ENCODE results near the gene NRP2. TPM values are rescaled to one million over a fixed set of nuclear protein-coding genes. Genes with fewer than 3 reads are reported as not detected.

NRP2 gene
- total and polyA plus RNA-seq, 2 donors, result 6.4 to 11.7 TPM

DNA sequence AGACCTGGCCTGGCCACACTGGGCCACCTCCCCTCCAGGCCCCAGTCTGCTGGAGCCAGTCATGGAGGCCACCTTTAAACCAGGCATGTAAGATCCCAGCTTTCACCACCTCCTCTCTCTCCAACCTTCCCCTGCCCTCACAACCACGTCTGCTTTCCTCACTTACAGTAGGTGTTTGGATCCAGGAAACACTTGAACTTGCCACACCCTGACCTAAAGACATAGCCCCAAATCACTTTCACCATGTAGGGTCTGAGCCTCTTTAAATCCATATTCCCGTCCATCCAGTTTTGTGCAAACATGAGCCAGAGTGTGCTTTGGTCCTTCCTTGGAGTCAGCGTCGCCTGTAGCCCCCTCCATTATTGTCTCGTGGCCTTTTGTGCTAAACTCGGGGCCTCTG lies 66.8 kb downstream of the NRP2 start:
- Histone ChIP-seq H3K9me3 (ENCODE audit: control insufficient read depth in 2 of 2, insufficient read depth in 1 of 2, low read length in 1 of 2) (no peaks in the 10 kb centered on the region), H3K4me1 (ENCODE audit: control insufficient read depth in 2 of 2, insufficient read depth in 2 of 2, low read length in 2 of 2) (no peaks in the 10 kb centered on the region), H3K36me3 (ENCODE audit: control insufficient read depth in 2 of 2, insufficient read depth in 2 of 2, low read length in 1 of 2) (no peaks in the 10 kb centered on the region), H3K4me3 (ENCODE audit: low read length in 2 of 2) (no peak overlapping the region), H3K27ac (ENCODE audit: low read depth in 1 of 2, low read length in 1 of 2) (no peak overlapping the region), H3K27me3 (ENCODE audit: control insufficient read depth in 2 of 2, insufficient read depth in 1 of 2, low read length in 1 of 2) (no peaks in the 10 kb centered on the region)
- 92% methylated on average over 6 of the region's 6 CpGs for WGBS
- no peak for DNase-seq (ENCODE audit: low read depth in 6 of 9, low spot score in 9 of 9)

- Histone ChIP-seq H3K27me3 (ENCODE audit: control insufficient read depth in 2 of 2, insufficient read depth in 1 of 2, low read length in 1 of 2) (no peaks in the 10 kb centered on the region), H3K27ac (ENCODE audit: low read depth in 1 of 2, low read length in 1 of 2) (no peak overlapping the region), H3K9me3 (ENCODE audit: control insufficient read depth in 2 of 2, insufficient read depth in 1 of 2, low read length in 1 of 2) (no peaks in the 10 kb centered on the region), H3K36me3 (ENCODE audit: control insufficient read depth in 2 of 2, insufficient read depth in 2 of 2, low read length in 1 of 2) (no peaks in the 10 kb centered on the region), H3K4me3 (ENCODE audit: low read length in 2 of 2) (no peak overlapping the region), H3K4me1 (ENCODE audit: control insufficient read depth in 2 of 2, insufficient read depth in 2 of 2, low read length in 2 of 2) (no peaks in the 10 kb centered on the region)
- 90% methylated on average over 3 of the region's 3 CpGs for WGBS
- DNase-seq (ENCODE audit: low read depth in 6 of 9, low spot score in 9 of 9), result no peak
Measured at GRCh38 chr2:205750797-205751196, 68.5 kb downstream of the NRP2 start.

DNA sequence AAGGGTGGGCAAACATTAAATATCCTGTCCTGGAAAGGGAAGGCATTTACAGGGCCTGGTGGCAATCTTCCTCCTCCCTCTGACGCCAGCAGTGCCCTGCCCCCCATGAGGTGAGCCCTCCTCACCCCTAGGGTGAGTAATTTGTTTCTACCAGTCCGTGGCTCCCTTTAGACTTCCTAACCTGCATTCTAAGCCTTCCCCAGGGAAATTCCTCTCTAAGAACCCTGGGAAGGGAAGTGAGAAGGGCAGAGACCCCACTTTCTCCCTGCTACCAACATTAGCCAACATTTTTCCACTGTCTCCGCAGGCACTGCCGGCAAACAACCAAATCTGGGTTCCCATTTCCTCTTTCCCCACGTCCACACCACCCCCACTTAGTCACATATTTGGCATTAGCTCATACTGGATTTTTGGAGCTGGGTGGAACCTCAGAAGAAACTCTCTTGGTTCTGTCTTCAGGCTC lies 69.3 kb downstream of the NRP2 start:
- Histone ChIP-seq H3K27ac (ENCODE audit: low read depth in 1 of 2, low read length in 1 of 2) (no peak overlapping the region), H3K9me3 (ENCODE audit: control insufficient read depth in 2 of 2, insufficient read depth in 1 of 2, low read length in 1 of 2) (no peaks in the 10 kb centered on the region), H3K36me3 (ENCODE audit: control insufficient read depth in 2 of 2, insufficient read depth in 2 of 2, low read length in 1 of 2) (no peaks in the 10 kb centered on the region), H3K27me3 (ENCODE audit: control insufficient read depth in 2 of 2, insufficient read depth in 1 of 2, low read length in 1 of 2) (no peaks in the 10 kb centered on the region), H3K4me3 (ENCODE audit: low read length in 2 of 2) (no peak overlapping the region), H3K4me1 (ENCODE audit: control insufficient read depth in 2 of 2, insufficient read depth in 2 of 2, low read length in 2 of 2) (no peaks in the 10 kb centered on the region)
- no peak for DNase-seq (ENCODE audit: low read depth in 6 of 9, low spot score in 9 of 9)
- WGBS, result 92% methylated on average over 5 of the region's 5 CpGs

DNA sequence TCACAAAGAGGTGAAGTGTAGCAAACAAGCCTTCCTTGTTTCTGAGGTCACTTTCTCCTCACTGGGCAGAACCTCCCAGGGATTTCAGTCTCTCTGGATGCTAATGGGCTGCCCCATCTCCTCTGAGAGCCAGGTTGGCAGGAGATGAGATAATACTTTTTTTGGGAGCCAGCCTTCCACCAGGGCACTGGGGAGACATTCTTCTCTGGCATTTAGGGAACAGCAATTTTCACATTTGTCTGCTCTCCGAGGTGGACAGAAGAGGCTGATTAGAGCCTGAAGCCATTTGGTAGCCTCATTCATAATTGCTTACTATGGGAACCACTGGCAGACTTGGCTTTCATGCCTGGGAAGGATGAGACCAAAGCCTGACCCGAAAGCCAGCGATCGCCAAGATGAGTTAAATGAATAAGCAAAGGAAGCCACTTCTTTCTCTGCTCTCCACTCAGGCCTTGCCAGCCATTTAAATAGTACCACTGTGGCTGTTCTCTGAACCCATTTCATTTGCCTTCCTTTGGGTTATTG lies 70.1 kb downstream of the NRP2 start:
- Histone ChIP-seq H3K27me3 (ENCODE audit: control insufficient read depth in 2 of 2, insufficient read depth in 1 of 2, low read length in 1 of 2) (no peaks in the 10 kb centered on the region), H3K27ac (ENCODE audit: low read depth in 1 of 2, low read length in 1 of 2) (no peak overlapping the region), H3K4me1 (ENCODE audit: control insufficient read depth in 2 of 2, insufficient read depth in 2 of 2, low read length in 2 of 2) (no peaks in the 10 kb centered on the region), H3K36me3 (ENCODE audit: control insufficient read depth in 2 of 2, insufficient read depth in 2 of 2, low read length in 1 of 2) (no peaks in the 10 kb centered on the region), H3K4me3 (ENCODE audit: low read length in 2 of 2) (no peak overlapping the region), H3K9me3 (ENCODE audit: control insufficient read depth in 2 of 2, insufficient read depth in 1 of 2, low read length in 1 of 2) (no peaks in the 10 kb centered on the region)
- DNase-seq (ENCODE audit: low read depth in 6 of 9, low spot score in 9 of 9), result no peak
- whole genome bisulfite sequencing, result 98% methylated on average over 4 of the region's 4 CpGs

GRCh38 chr2:205752924-205753323 lies 70.6 kb downstream of the NRP2 start:
- no peaks in the 10 kb centered on the region for H3K36me3 ChIP-seq (ENCODE audit: control insufficient read depth in 2 of 2, insufficient read depth in 2 of 2, low read length in 1 of 2)
- no peaks in the 10 kb centered on the region for H3K9me3 ChIP-seq (ENCODE audit: control insufficient read depth in 2 of 2, insufficient read depth in 1 of 2, low read length in 1 of 2)
- H3K27ac ChIP-seq (ENCODE audit: low read depth in 1 of 2, low read length in 1 of 2), result no peak overlapping the region
- H3K4me1 ChIP-seq (ENCODE audit: control insufficient read depth in 2 of 2, insufficient read depth in 2 of 2, low read length in 2 of 2), result no peaks in the 10 kb centered on the region
- 93% methylated on average over 8 of the region's 8 CpGs for WGBS
- DNase-seq (ENCODE audit: low read depth in 6 of 9, low spot score in 9 of 9), result no peak
- H3K27me3 ChIP-seq (ENCODE audit: control insufficient read depth in 2 of 2, insufficient read depth in 1 of 2, low read length in 1 of 2), result no peaks in the 10 kb centered on the region
- H3K4me3 ChIP-seq (ENCODE audit: low read length in 2 of 2), result no peak overlapping the region

DNA sequence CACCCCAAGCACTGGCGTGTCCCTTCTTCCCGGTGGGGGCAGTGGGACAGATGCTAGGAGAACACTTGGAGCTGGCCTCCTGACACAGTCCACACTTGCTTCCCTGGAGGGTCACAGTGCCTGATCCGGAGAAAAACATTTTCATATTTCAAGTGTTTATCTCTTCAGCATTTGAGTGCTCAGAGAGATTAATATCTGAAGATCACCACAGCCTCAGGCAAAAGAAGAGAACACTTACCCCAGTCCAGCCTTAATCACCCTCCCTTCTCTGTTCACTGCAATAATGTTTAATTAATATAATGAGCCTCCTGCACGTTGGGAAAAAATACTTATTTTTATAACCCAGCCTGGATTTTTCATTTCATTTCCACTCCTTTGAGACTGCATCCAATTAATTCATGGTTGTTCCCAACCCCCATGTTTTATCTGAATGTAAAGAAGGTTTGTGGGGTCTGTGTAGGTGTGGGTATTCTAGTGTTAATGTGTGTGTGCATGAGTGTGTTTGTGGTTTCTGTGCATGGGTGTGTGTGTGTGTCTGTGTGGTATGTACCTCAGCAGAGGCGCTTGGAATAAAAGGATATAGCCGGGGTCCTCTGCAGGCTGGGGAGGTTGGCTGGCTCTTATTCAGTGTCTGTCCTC lies 72.1 kb downstream of the NRP2 start:
- 94% methylated on average over 6 of the region's 6 CpGs for WGBS
- no peaks in the 10 kb centered on the region for H3K36me3 ChIP-seq (ENCODE audit: control insufficient read depth in 2 of 2, insufficient read depth in 2 of 2, low read length in 1 of 2)
- no peaks in the 10 kb centered on the region for H3K4me1 ChIP-seq (ENCODE audit: control insufficient read depth in 2 of 2, insufficient read depth in 2 of 2, low read length in 2 of 2)
- no peak for DNase-seq (ENCODE audit: low read depth in 6 of 9, low spot score in 9 of 9)
- H3K27me3 ChIP-seq (ENCODE audit: control insufficient read depth in 2 of 2, insufficient read depth in 1 of 2, low read length in 1 of 2), result no peaks in the 10 kb centered on the region
- H3K9me3 ChIP-seq (ENCODE audit: control insufficient read depth in 2 of 2, insufficient read depth in 1 of 2, low read length in 1 of 2), result no peaks in the 10 kb centered on the region
- no peak overlapping the region for H3K27ac ChIP-seq (ENCODE audit: low read depth in 1 of 2, low read length in 1 of 2)
- no peak overlapping the region for H3K4me3 ChIP-seq (ENCODE audit: low read length in 2 of 2)

DNA sequence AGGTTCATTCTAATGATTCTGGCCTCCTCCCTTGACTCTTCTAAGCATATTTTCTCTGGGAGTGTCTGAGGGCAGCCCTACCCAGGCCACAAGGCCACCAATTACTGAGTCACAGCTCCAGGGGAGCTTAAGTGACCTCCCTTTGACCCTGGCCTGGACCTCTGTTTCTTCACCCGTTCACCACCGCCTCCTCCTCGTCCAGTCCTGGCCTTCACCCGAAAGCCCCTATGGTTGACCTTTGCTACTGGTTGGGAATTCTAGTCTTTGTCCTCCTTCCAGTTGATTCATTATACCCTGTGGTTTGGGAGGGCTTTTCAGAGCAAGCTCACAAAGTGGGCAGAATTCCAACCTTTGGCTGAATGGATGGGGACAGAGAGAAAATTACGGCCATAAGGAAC lies 72.6 kb downstream of the NRP2 start:
- Histone ChIP-seq H3K9me3 (ENCODE audit: control insufficient read depth in 2 of 2, insufficient read depth in 1 of 2, low read length in 1 of 2) (no peaks in the 10 kb centered on the region), H3K36me3 (ENCODE audit: control insufficient read depth in 2 of 2, insufficient read depth in 2 of 2, low read length in 1 of 2) (no peaks in the 10 kb centered on the region), H3K4me3 (ENCODE audit: low read length in 2 of 2) (no peak overlapping the region), H3K27me3 (ENCODE audit: control insufficient read depth in 2 of 2, insufficient read depth in 1 of 2, low read length in 1 of 2) (no peaks in the 10 kb centered on the region), H3K4me1 (ENCODE audit: control insufficient read depth in 2 of 2, insufficient read depth in 2 of 2, low read length in 2 of 2) (no peaks in the 10 kb centered on the region), H3K27ac (ENCODE audit: low read depth in 1 of 2, low read length in 1 of 2) (no peak overlapping the region)
- 78% methylated on average over 5 of the region's 5 CpGs for WGBS
- DNase-seq (ENCODE audit: low read depth in 6 of 9, low spot score in 9 of 9), result no peak

GRCh38 chr2:205755923-205756322 lies 73.6 kb downstream of the NRP2 start:
- no peaks in the 10 kb centered on the region for H3K27me3 ChIP-seq (ENCODE audit: control insufficient read depth in 2 of 2, insufficient read depth in 1 of 2, low read length in 1 of 2)
- H3K4me3 ChIP-seq (ENCODE audit: low read length in 2 of 2), result no peak overlapping the region
- DNase-seq (ENCODE audit: low read depth in 6 of 9, low spot score in 9 of 9), result no peak
- no peaks in the 10 kb centered on the region for H3K36me3 ChIP-seq (ENCODE audit: control insufficient read depth in 2 of 2, insufficient read depth in 2 of 2, low read length in 1 of 2)
- 95% methylated on average over 3 of the region's 3 CpGs for WGBS
- no peaks in the 10 kb centered on the region for H3K4me1 ChIP-seq (ENCODE audit: control insufficient read depth in 2 of 2, insufficient read depth in 2 of 2, low read length in 2 of 2)
- H3K9me3 ChIP-seq (ENCODE audit: control insufficient read depth in 2 of 2, insufficient read depth in 1 of 2, low read length in 1 of 2), result no peaks in the 10 kb centered on the region
- no peak overlapping the region for H3K27ac ChIP-seq (ENCODE audit: low read depth in 1 of 2, low read length in 1 of 2)

DNA sequence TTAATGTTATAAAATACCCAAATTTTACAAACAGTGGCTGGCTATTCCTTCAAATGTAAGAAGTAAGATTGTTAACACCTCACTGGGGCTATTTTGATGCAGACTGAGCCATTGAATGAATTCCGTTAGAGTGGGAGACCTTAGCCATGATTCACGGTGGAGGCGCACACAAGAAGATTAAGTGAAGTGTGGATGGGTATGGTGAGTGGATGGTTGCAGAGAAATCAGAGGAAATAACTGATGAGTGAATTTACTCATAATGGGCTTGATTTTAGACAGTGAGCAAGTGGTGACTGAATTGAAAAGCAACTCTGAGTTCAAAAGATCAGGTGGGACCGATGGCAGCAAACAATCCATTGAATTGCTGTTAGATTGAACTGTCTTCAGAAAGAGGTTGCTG lies 75.0 kb downstream of the NRP2 start:
- Histone ChIP-seq H3K4me1 (ENCODE audit: control insufficient read depth in 2 of 2, insufficient read depth in 2 of 2, low read length in 2 of 2) (no peaks in the 10 kb centered on the region), H3K36me3 (ENCODE audit: control insufficient read depth in 2 of 2, insufficient read depth in 2 of 2, low read length in 1 of 2) (no peaks in the 10 kb centered on the region)

More for the DNA sequence above, 75.0 kb downstream of the NRP2 start:
- H3K4me3 ChIP-seq (ENCODE audit: low read length in 2 of 2), result no peak overlapping the region
- WGBS, result 97% methylated on average over 4 of the region's 4 CpGs
- DNase-seq (ENCODE audit: low read depth in 6 of 9, low spot score in 9 of 9), result no peak
- H3K27ac ChIP-seq (ENCODE audit: low read depth in 1 of 2, low read length in 1 of 2), result no peak overlapping the region
- peaks cover 0 to 2% of the 10 kb centered on the region in 2 donors for H3K27me3 ChIP-seq (ENCODE audit: control insufficient read depth in 2 of 2, insufficient read depth in 1 of 2, low read length in 1 of 2)
- no peaks in the 10 kb centered on the region for H3K9me3 ChIP-seq (ENCODE audit: control insufficient read depth in 2 of 2, insufficient read depth in 1 of 2, low read length in 1 of 2)
